HEK293T (cell line): Measurements from ENCODE around the gene UBE2G1.
A peak's percentile ranks its signal among the peaks of the same experiment; 100 is the strongest.

Experiments used
- CTCF ChIA-PET: fragments of 350-600 bp; formaldehyde crosslinking; extraction: SDS; loops from one replicate; lab custom pipeline; 2021; ENCODE audit warnings: antibody characterized with exemption, inconsistent platforms; lab: Yijun Ruan, JAX
- POLR2A ChIA-PET: fragments of 350-600 bp; formaldehyde crosslinking; extraction: SDS; loops from one replicate; lab custom pipeline; 2020; ENCODE audit warnings: antibody characterized with exemption, inconsistent platforms; lab: Yijun Ruan, JAX
- DNase-seq: peaks from one replicate; pipeline ENCODE4 v3.0.0; 2012; ENCODE audit warnings: mixed read lengths; ENCODE audit errors: extremely low spot score
- ARNT ChIP-seq: fragments of 450-650 bp; IDR thresholded peaks from 2 replicates; pipeline ENCODE4 v1.6.1; 2017; ENCODE audit warnings: mild to moderate bottlenecking
- BHLHE40 ChIP-seq: fragments of 450-650 bp; IDR thresholded peaks from 2 replicates; pipeline ENCODE4 v1.6.1; 2016; ENCODE audit warnings: mild to moderate bottlenecking, moderate library complexity, borderline replicate concordance
- CTBP1 ChIP-seq: fragments of 450-650 bp; IDR thresholded peaks from 2 replicates; pipeline ENCODE4 v1.6.1; 2016; ENCODE audit warnings: borderline replicate concordance
- ELF4 ChIP-seq: fragments of 450-650 bp; IDR thresholded peaks from 2 replicates; pipeline ENCODE4 v1.6.1; 2017; ENCODE audit warnings: antibody characterized with exemption
- FOXA1 ChIP-seq: fragments of 450-650 bp; IDR thresholded peaks from 2 replicates; pipeline ENCODE4 v1.6.1; 2016; ENCODE audit warnings: mild to moderate bottlenecking
- FOXK2 ChIP-seq: fragments of 450-650 bp; IDR thresholded peaks from 2 replicates; pipeline ENCODE4 v1.6.1; 2016; ENCODE audit warnings: mild to moderate bottlenecking
- FOXM1 ChIP-seq: fragments of 450-650 bp; IDR thresholded peaks from 2 replicates; pipeline ENCODE4 v1.6.1; 2017; ENCODE audit warnings: mild to moderate bottlenecking, borderline replicate concordance
- HDGF ChIP-seq: fragments of 450-650 bp; IDR thresholded peaks from 2 replicates; pipeline ENCODE4 v1.6.1; 2017; ENCODE audit warnings: antibody characterized with exemption, borderline replicate concordance
- L3MBTL2 ChIP-seq: fragments of 450-650 bp; conservative IDR thresholded peaks from 2 replicates; pipeline ENCODE4 v1.6.1; 2016; ENCODE audit warnings: mild to moderate bottlenecking
- LEF1 ChIP-seq: fragments of 450-650 bp; IDR thresholded peaks from 2 replicates; pipeline ENCODE4 v1.6.1; 2017; ENCODE audit warnings: mild to moderate bottlenecking, borderline replicate concordance
- NFRKB ChIP-seq: fragments of 450-650 bp; IDR thresholded peaks from 2 replicates; pipeline ENCODE4 v1.6.1; 2016; ENCODE audit warnings: mild to moderate bottlenecking, moderate library complexity
- PKNOX1 ChIP-seq: fragments of 450-650 bp; IDR thresholded peaks from 2 replicates; pipeline ENCODE4 v1.6.1; 2016
- SP1 ChIP-seq: fragments of 450-650 bp; IDR thresholded peaks from 2 replicates; pipeline ENCODE4 v1.6.1; 2017
- SUZ12 ChIP-seq: fragments of 450-650 bp; IDR thresholded peaks from 2 replicates; pipeline ENCODE4 v1.6.1; 2016; ENCODE audit warnings: mild to moderate bottlenecking
- TARDBP ChIP-seq: fragments of 450-650 bp; IDR thresholded peaks from 2 replicates; pipeline ENCODE4 v1.6.1; 2016
- ZNF384 ChIP-seq: fragments of 450-650 bp; IDR thresholded peaks from 2 replicates; pipeline ENCODE4 v1.6.1; 2016

UBE2G1 gene

GRCh38 chr17:4407216-4407615, 40.7 kb upstream of the UBE2G1 start:
- CTCF ChIA-PET, result interaction anchor here (0.5 to 0.6 kb wide), 2 partner anchors 21 to 115 kb away, joined by 3 read pairs; no protein-coding TSS in a partner anchor
- TF ChIP-seq L3MBTL2, result no peak
- no peak for TF ChIP-seq BHLHE40
- no peak for TF ChIP-seq CTBP1
- TF ChIP-seq ZNF384, result peak; percentile 15; the same call in 1 of the 2 replicates
- no peak for TF ChIP-seq FOXA1
- POLR2A ChIA-PET, result no interaction called here
- no peak for DNase-seq

- no peak for TF ChIP-seq L3MBTL2
- TF ChIP-seq HDGF, result no peak
- TF ChIP-seq ZNF384, result no peak
- TF ChIP-seq SUZ12, result no peak
- no peak for TF ChIP-seq ARNT
- TF ChIP-seq LEF1, result no peak
- no peak for TF ChIP-seq SP1
- TF ChIP-seq PKNOX1, result no peak
- no peak for TF ChIP-seq ELF4
- DNase-seq, result no peak
- POLR2A ChIA-PET, result interaction anchor here (0.6 kb wide), 1 partner anchor 499 kb away, joined by 3 read pairs; no protein-coding TSS in a partner anchor
- CTCF ChIA-PET, result no interaction called here
Observed at GRCh38 chr17:4406386-4406785, 39.9 kb upstream of the UBE2G1 start.

- DNase-seq, result no peak
- TF ChIP-seq CTBP1, result no peak
- no peak for TF ChIP-seq ARNT
- TF ChIP-seq TARDBP, result no peak
- TF ChIP-seq BHLHE40, result no peak
- TF ChIP-seq ELF4, result no peak
- no peak for TF ChIP-seq ZNF384
- no peak for TF ChIP-seq LEF1
- TF ChIP-seq L3MBTL2, result no peak
- no peak for TF ChIP-seq SP1
- no peak for TF ChIP-seq FOXM1
- no peak for TF ChIP-seq NFRKB
- no peak for TF ChIP-seq FOXK2
- TF ChIP-seq PKNOX1, result no peak
- no peak for TF ChIP-seq HDGF
- no peak for TF ChIP-seq SUZ12
- no peak for TF ChIP-seq FOXA1
- ChIA-PET POLR2A (interaction anchor here (0.6 kb wide), 1 partner anchor 500 kb away, joined by 3 read pairs; no protein-coding TSS in a partner anchor), CTCF (no interaction called here)
Observed at GRCh38 chr17:4405699-4406098, 39.2 kb upstream of the UBE2G1 start.

DNA sequence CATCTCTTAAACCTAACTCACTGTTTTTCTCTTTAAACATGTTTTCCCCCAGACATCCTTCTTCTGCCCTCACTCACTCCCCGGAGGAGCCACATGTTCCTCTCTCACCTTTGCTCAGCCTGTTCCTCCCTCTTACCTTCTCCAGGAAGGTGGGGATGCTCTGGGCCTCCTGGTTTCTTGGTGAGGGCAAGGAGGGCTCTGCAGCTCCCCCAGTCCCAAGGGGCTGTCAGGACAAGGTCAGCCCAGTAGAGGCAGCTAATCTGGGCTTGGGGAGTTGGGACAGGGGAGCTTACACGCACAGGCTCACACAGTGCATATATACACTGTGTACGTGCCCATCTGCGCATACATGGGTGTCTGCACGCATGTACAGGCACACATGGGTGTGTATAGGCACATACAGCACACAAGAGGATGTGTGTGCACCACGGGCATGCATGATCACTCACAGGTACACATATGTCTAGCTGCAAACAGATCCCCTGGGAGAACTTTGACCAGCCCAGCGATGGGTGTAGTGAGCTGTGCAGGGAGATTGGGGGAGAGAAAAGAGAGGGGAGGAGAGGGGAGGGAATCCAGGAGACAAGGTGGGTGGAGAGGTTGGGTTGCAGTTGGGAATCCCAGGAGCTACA, 38.7 kb upstream of the UBE2G1 start:
- no peak for DNase-seq
- POLR2A ChIA-PET, result no interaction called here
- CTCF ChIA-PET, result no interaction called here
- TF ChIP-seq SUZ12, result no peak
- no peak for TF ChIP-seq FOXM1
- no peak for TF ChIP-seq LEF1
- no peak for TF ChIP-seq ELF4
- TF ChIP-seq SP1, result no peak
- TF ChIP-seq ARNT, result no peak

DNA sequence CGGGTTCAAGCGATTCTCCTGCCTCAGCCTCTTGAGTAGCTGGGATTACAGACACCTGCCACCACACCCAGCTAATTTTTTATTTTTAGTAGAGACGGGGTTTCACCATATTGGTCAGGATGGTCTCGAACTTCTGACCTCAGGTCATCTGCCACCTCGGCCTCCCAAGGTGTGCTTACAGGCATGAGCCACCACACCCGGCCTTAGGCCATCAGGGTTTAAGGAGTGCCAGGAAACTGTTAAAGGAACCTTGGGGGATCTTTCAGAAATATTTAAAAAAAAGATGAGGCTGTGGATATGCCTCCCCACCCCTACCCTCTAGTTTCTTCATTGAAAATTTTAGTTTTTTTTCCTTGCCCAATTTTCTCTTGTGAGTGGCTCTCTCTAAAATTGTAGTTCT, 31.4 kb upstream of the UBE2G1 start:
- ChIA-PET POLR2A (no interaction called here), CTCF (no interaction called here)
- TF ChIP-seq ELF4 (no peak), FOXA1 (no peak), ARNT (no peak), LEF1 (no peak), CTBP1 (no peak), ZNF384 (no peak), SP1 (no peak), NFRKB (no peak), HDGF (no peak)
- no peak for DNase-seq

GRCh38 chr17:4395111-4395478, 28.6 kb upstream of the UBE2G1 start:
- CTCF ChIA-PET, result no interaction called here
- TF ChIP-seq ELF4, result no peak
- no peak for TF ChIP-seq NFRKB
- TF ChIP-seq ARNT, result no peak
- no peak for TF ChIP-seq BHLHE40
- DNase-seq, result no peak
- POLR2A ChIA-PET, result no interaction called here

DNA sequence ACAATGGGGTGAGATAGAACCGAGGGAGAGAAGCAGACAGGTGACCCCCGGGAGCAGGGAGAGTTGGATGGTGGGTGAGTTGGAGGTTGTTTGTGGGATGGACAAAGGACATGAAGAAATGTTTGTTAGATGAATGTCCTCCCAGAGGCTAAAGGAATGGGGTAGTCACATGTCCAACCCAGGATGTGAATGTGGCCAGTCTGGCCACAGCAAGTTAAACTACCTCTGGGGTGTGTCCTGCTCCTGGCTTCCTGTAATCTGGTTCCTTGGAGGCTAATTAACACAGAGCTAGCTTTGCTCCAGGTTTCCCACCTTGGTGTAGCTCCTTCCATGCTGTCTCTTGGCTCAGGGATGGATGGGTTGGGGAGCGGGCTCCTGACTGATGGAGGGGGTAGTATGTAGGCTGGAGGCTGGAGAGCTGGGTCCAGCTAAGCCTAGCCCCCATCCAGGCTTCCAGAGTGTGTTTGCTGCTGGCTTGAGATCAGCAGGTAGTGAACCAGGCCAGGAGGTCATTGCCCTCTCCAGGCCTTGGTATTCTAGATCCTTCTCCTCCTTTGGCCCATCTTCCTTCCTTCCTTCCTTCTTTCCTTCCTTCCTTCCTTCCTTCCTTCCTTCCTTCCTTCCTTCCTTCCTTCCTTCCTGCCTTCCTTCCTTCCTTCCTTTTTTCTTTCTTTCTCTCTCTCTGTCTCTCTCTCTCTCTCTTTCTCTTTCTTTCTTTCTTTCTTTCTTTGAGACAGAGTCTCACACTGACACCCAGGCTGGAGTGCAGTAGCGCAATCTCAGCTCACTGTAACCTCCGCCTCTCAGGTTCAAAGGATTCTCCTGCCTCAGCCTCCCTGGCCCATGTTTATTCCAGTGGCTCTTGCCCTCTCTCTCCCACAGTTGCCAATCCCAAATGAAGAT, 28.0 kb upstream of the UBE2G1 start:
- CTCF ChIA-PET, result interaction anchor here (0.6 to 1.7 kb wide), 2 partner anchors 26 to 399 kb away, joined by 3 to 5 read pairs; no protein-coding TSS in a partner anchor
- TF ChIP-seq ARNT, result no peak
- TF ChIP-seq LEF1, result no peak
- TF ChIP-seq HDGF, result no peak
- no peak for TF ChIP-seq PKNOX1
- TF ChIP-seq ELF4, result no peak
- POLR2A ChIA-PET, result no interaction called here
- no peak for DNase-seq
